GM23338 (cell line): ENCODE results near the gene GNB1. TPM values are rescaled to one million over a fixed set of nuclear protein-coding genes. Genes with fewer than 3 reads are reported as not detected.
A peak's percentile ranks its signal among the peaks of the same experiment; 100 is the strongest.

Experiments used
- ATAC-seq: fragments of 200-7000 bp; cut with Tn5 transposase; 3 replicates; pipeline ENCODE4 v1.9.1; 2020
- DNase-seq: peaks from one replicate; pipeline ENCODE4 v3.0.0-alpha.2; 2015; ENCODE audit warnings: low spot score
- H2AFZ ChIP-seq: fragments of 200-600 bp; sonication (generic); 2 replicates; pipeline ENCODE4 v1.8.0; 2016; ENCODE audit warnings: antibody characterized with exemption, mild to moderate bottlenecking, moderate library complexity
- H3F3A ChIP-seq: fragments of 200-600 bp; sonication (generic); replicated peaks from 2 replicates; pipeline ENCODE4 v1.8.0; 2017; ENCODE audit warnings: antibody characterized with exemption, mixed run types, low read depth
- H3K27ac ChIP-seq: fragments of 200-600 bp; sonication (generic); 2 replicates; pipeline ENCODE4 v1.6.1; 2016; ENCODE audit warnings: low read depth
- H3K27me3 ChIP-seq: fragments of 200-600 bp; sonication (generic); 2 replicates; pipeline ENCODE4 v1.8.0; 2016; ENCODE audit warnings: mild to moderate bottlenecking, mixed run types, moderate library complexity; ENCODE audit not compliant: insufficient read depth
- H3K36me3 ChIP-seq: fragments of 200-600 bp; sonication (generic); 2 replicates; pipeline ENCODE4 v1.8.0; 2016; ENCODE audit warnings: mild to moderate bottlenecking; ENCODE audit not compliant: insufficient read depth
- H3K4me1 ChIP-seq: fragments of 200-600 bp; sonication (generic); 2 replicates; pipeline ENCODE4 v1.8.0; 2016; ENCODE audit warnings: mild to moderate bottlenecking, moderate library complexity; ENCODE audit not compliant: insufficient read depth
- H3K4me2 ChIP-seq: fragments of 200-600 bp; sonication (generic); 2 replicates; pipeline ENCODE4 v1.7.1; 2017; ENCODE audit warnings: mixed run types
- H3K4me3 ChIP-seq: fragments of 200-600 bp; sonication (generic); 2 replicates; pipeline ENCODE4 v1.6.1; 2016; ENCODE audit warnings: mixed run types
- H3K79me2 ChIP-seq: fragments of 200-600 bp; sonication (generic); replicated peaks from 2 replicates; pipeline ENCODE4 v1.8.0; 2017; ENCODE audit warnings: mild to moderate bottlenecking; ENCODE audit not compliant: insufficient read depth
- H3K9me2 ChIP-seq: fragments of 200-600 bp; sonication (generic); 2 replicates; pipeline ENCODE4 v1.8.0; 2017; ENCODE audit not compliant: insufficient read depth
- H4K20me1 ChIP-seq: fragments of 200-600 bp; sonication (generic); replicated peaks from 2 replicates; pipeline ENCODE4 v1.8.0; 2017; ENCODE audit warnings: mild to moderate bottlenecking; ENCODE audit not compliant: insufficient read depth
- H3K27ac Mint-ChIP-seq: 2 replicates; pipeline ENCODE4 v1.8.0; 2020; ENCODE audit warnings: inconsistent platforms, mild to moderate bottlenecking, moderate library complexity, mixed read lengths
- H3K27me3 Mint-ChIP-seq: 3 replicates; pipeline ENCODE4 v1.8.0; 2022; ENCODE audit warnings: low read depth, mild to moderate bottlenecking, moderate library complexity, mixed read lengths, inconsistent platforms; ENCODE audit not compliant: insufficient read depth, poor library complexity
- H3K36me3 Mint-ChIP-seq: 3 replicates; pipeline ENCODE4 v1.8.0; 2021; ENCODE audit warnings: low read depth, mild to moderate bottlenecking, inconsistent platforms, moderate library complexity, mixed read lengths
- H3K4me1 Mint-ChIP-seq: 3 replicates; pipeline ENCODE4 v1.8.0; 2020; ENCODE audit warnings: mild to moderate bottlenecking, inconsistent platforms, mixed read lengths
- H3K4me3 Mint-ChIP-seq: 3 replicates; pipeline ENCODE4 v1.8.0; 2021; ENCODE audit warnings: moderate library complexity, mild to moderate bottlenecking, inconsistent platforms, mixed read lengths
- H3K9me3 Mint-ChIP-seq: 3 replicates; pipeline ENCODE4 v1.8.0; 2020; ENCODE audit warnings: moderate library complexity, mild to moderate bottlenecking, inconsistent platforms, mixed read lengths
- EZH2 ChIP-seq: fragments of 200-600 bp; sonication (generic); IDR thresholded peaks from one replicate; pipeline ENCODE4 v1.8.0; 2017; ENCODE audit warnings: antibody characterized with exemption, mild to moderate bottlenecking, low read depth; ENCODE audit not compliant: unreplicated experiment
- JUNB ChIP-seq: IDR thresholded peaks from one replicate; pipeline ENCODE4 v1.6.1; 2016; ENCODE audit warnings: antibody characterized with exemption; ENCODE audit not compliant: unreplicated experiment
- POLR2AphosphoS5 ChIP-seq: IDR thresholded peaks from 2 replicates; pipeline ENCODE4 v1.6.1; 2016; ENCODE audit warnings: antibody characterized with exemption, low read depth
- polyA plus RNA-seq: library from polyadenylated mRNA; unstranded; fragments of >200 nt; fragmentation: Nextera tagmentation; extraction: Ambion mirVana; gene quantifications from 2 replicates; pipeline ENCODE4 v1.2.1, GENCODE V29; 2016
- total RNA-seq: library from RNA; depleted of rRNA; stranded (reverse); fragments of >200 nt; shearing (Covaris generic); gene quantifications from 2 replicates; pipeline ENCODE4 v1.2.3, GENCODE V29; 2014
- TF ChIP-seq, protein P1 (sequence below), 2 experiments: fragments of 200-600 bp in 1 of 2; sonication (generic) in 1 of 2; conservative IDR thresholded peaks; 2 replicates each; pipeline versions ENCODE4 v1.5.1 to v1.6.1; 2016 to 2017; ENCODE audit warnings: antibody characterized with exemption in 2 of 2, low read depth in 2 of 2, mild to moderate bottlenecking in 2 of 2, moderate library complexity in 1 of 2

Gene GNB1
- total and polyA plus RNA-seq, 2 experiments from 2014 or later = 65.4 to 138 TPM

DNA sequence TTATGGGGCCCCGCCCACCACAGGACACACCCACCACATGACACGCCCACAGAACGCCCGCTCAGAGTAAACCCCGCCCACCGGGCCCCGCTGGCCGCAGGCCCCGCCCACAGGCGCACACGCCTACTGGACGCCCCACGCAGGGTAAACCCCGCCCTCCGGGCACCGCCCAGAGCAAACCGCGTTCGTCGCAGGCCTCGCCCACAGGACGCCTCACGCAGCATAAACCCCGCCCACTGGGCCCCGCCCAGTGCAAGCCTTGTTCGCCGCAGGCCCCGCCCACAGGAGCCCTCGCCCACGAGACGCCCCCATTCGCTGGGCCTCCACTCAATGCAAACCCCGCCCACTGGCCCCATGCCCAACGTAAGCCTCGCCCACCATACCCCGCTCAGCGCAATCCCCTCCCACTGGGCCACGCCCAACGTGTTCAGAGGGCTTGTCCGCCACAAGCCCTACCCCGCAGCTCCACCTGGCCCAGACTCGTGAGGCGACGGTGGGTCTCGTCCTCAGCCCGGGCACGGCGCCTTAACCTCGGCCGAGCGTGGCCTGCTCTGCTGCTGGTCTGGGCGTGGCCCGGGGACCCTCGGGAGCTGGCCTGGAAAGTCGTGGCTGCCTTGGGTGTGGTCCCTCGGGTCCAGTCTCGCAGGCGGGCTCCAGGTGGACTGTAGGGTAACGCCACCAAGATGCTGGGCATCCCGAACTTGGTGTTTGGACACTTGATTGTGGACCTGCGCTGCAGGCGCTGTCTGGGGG is 28.6 kb upstream of the GNB1 start:
- peak overlapping the region; percentile 81 for H2AFZ ChIP-seq
- Mint-ChIP-seq H3K27me3 (peaks cover 6% of the 10 kb centered on the region), H3K9me3 (no peaks in the 10 kb centered on the region), H3K4me1 (peaks cover 7% of the 10 kb centered on the region; the same call in 2 of the 3 replicates), H3K36me3 (no peaks in the 10 kb centered on the region), H3K27ac (no peak overlapping the region), H3K4me3 (peak overlapping the region; percentile 45; the same call in 2 of the 3 replicates)
- no peak overlapping the region for H3K27ac ChIP-seq
- ATAC-seq (peak; percentile 78), DNase-seq (peak; percentile 100)
- H3K4me3 ChIP-seq = peak overlapping the region; percentile 76
- H3K36me3 ChIP-seq = no peaks in the 10 kb centered on the region
- TF ChIP-seq POLR2AphosphoS5 (peak; percentile 94), JUNB (no peak)
- H3K4me2 ChIP-seq = peak overlapping the region; percentile 86
- H3K4me1 ChIP-seq = no peaks in the 10 kb centered on the region; the same call in 1 of the 2 replicates
- no peaks in the 10 kb centered on the region for H3K27me3 ChIP-seq
- no peaks in the 10 kb centered on the region for H3K79me2 ChIP-seq
- H4K20me1 ChIP-seq = no peaks in the 10 kb centered on the region
- H3K9me2 ChIP-seq = no peaks in the 10 kb centered on the region
- 0 out of 2 replicates have a peak, but pooled peaks cover 8% of the 10 kb centered on the region for H3F3A ChIP-seq

DNA sequence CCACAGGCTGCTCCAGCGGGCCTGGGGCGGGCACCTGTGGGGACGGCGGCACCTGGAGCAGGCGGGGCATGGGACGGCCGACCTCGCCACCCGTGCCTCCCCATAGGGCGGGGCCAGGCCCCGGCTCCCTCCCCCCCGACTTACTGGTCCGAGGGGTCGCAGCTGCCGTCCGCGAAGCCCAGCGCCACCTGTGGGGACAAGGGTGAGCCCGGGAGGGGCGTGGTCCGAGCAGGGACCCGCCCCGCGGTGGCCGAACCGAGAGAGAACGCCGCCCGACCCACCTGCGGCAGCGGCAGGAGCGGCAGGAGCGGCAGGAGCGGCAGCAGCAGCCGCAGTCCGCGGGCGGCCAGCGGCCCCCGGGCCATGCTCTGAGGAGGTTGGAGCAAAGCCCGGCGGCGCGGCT is 28.0 kb upstream of the GNB1 start, which contains the start of gene TMEM52:
Gene TMEM52 (minus strand): TSS at position 379 of the 403 bp plus-strand sequence. CDS start 14 bp downstream, at position 365.
- H3K4me3 ChIP-seq = peak within 1 kb of the TSS; percentile 76
- H2AFZ ChIP-seq = peak within 1 kb of the TSS; percentile 81
- H3K4me1 ChIP-seq = no peaks in the 10 kb centered on the region; the same call in 1 of the 2 replicates
- H4K20me1 ChIP-seq = no peaks in the 10 kb centered on the region
- peak within 1 kb of the TSS; percentile 72; the same call in 1 of the 2 replicates for H3K27ac ChIP-seq
- no peaks in the 10 kb centered on the region for H3K27me3 ChIP-seq
- no peaks in the 10 kb centered on the region for H3K79me2 ChIP-seq
- Mint-ChIP-seq H3K9me3 (no peaks in the 10 kb centered on the region), H3K4me1 (peaks cover 7% of the 10 kb centered on the region; the same call in 2 of the 3 replicates), H3K4me3 (peak within 1 kb of the TSS; percentile 64), H3K27ac (no peak within 1 kb of the TSS), H3K36me3 (no peaks in the 10 kb centered on the region), H3K27me3 (peaks cover 6% of the 10 kb centered on the region)
- H3K9me2 ChIP-seq = no peaks in the 10 kb centered on the region
- H3K4me2 ChIP-seq = peak within 1 kb of the TSS; percentile 86
- H3F3A ChIP-seq = 0 out of 2 replicates have a peak, but pooled peaks cover 8% of the 10 kb centered on the region
- ATAC-seq = peak; percentile 65
- TF ChIP-seq, protein P1, sequence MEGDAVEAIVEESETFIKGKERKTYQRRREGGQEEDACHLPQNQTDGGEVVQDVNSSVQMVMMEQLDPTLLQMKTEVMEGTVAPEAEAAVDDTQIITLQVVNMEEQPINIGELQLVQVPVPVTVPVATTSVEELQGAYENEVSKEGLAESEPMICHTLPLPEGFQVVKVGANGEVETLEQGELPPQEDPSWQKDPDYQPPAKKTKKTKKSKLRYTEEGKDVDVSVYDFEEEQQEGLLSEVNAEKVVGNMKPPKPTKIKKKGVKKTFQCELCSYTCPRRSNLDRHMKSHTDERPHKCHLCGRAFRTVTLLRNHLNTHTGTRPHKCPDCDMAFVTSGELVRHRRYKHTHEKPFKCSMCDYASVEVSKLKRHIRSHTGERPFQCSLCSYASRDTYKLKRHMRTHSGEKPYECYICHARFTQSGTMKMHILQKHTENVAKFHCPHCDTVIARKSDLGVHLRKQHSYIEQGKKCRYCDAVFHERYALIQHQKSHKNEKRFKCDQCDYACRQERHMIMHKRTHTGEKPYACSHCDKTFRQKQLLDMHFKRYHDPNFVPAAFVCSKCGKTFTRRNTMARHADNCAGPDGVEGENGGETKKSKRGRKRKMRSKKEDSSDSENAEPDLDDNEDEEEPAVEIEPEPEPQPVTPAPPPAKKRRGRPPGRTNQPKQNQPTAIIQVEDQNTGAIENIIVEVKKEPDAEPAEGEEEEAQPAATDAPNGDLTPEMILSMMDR (conservative IDR thresholded peaks at IDR 0.05; ENCODE audit: low read depth in 2 of 2) = peak; percentile 16 to 41; a peak in 3 of 4 replicates
- TF ChIP-seq POLR2AphosphoS5 (0 out of 2 replicates have a peak, but pooled peaks have one; percentile 49), EZH2 (no peak)
- DNase-seq = peak; percentile 89
- no peaks in the 10 kb centered on the region for H3K36me3 ChIP-seq
